CD14-positive monocyte (primary cell): Measurements from ENCODE around the gene PCGF3. TPM values are rescaled to one million over a fixed set of nuclear protein-coding genes. Genes with fewer than 3 reads are reported as not detected.

ENCODE experiments used
- DNase-seq, 3 donors: peaks; one replicate each; pipeline ENCODE4 v3.0.0-alpha.2; 2011 to 2022
- H2AFZ ChIP-seq: 2 replicates; pipeline ENCODE4 v1.6.0; 2012; ENCODE audit warnings: mild to moderate bottlenecking, low read depth, low read length, inconsistent platforms; ENCODE audit not compliant: insufficient read depth, poor library complexity, severe bottlenecking
- H3K27ac ChIP-seq, 2 donors: 1 replicate in 1 of 2; 2 replicates in 1 of 2; pipeline ENCODE4 v1.5.1; 2012 to 2013; ENCODE audit warnings: low read length in 2 of 2, control low read depth in 1 of 2, inconsistent platforms in 1 of 2, low read depth in 1 of 2, mild to moderate bottlenecking in 1 of 2
- H3K27me3 ChIP-seq, 2 donors: one replicate each; pipeline versions ENCODE4 v1.6.0 to v1.6.1; 2011 to 2013; ENCODE audit warnings: low read length in 2 of 2; ENCODE audit not compliant: control insufficient read depth in 2 of 2, insufficient read depth in 2 of 2
- H3K36me3 ChIP-seq, 2 donors: replicated peaks in 1 of 2; 1 replicate in 1 of 2; 2 replicates in 1 of 2; pipeline versions ENCODE4 v1.5.1 to v1.6.1; 2012 to 2013; ENCODE audit warnings: low read length in 2 of 2, control low read depth in 1 of 2, inconsistent platforms in 1 of 2, mild to moderate bottlenecking in 1 of 2; ENCODE audit not compliant: insufficient read depth in 2 of 2, control insufficient read depth in 1 of 2
- H3K4me1 ChIP-seq, 2 donors: 1 replicate in 1 of 2; 2 replicates in 1 of 2; pipeline versions ENCODE4 v1.5.1 to v1.6.1; 2012 to 2013; ENCODE audit warnings: low read length in 2 of 2, control low read depth in 1 of 2, inconsistent platforms in 1 of 2, mild to moderate bottlenecking in 1 of 2, moderate library complexity in 1 of 2; ENCODE audit not compliant: insufficient read depth in 2 of 2, control insufficient read depth in 1 of 2
- H3K4me2 ChIP-seq: replicated peaks from 2 replicates; pipeline ENCODE3; 2012; ENCODE audit warnings: low read length, moderate library complexity, mild to moderate bottlenecking; ENCODE audit not compliant: poor library complexity, severe bottlenecking; ENCODE audit errors: extremely low read depth
- H3K4me3 ChIP-seq, 3 experiments: fragments of 200-600 bp in 1 of 3; sonication (generic) in 1 of 3; replicated peaks in 1 of 3; 1 replicate in 2 of 3; 2 replicates in 1 of 3; pipeline ENCODE4 v1.5.1; 2011 to 2013; ENCODE audit warnings: low read length in 3 of 3, mild to moderate bottlenecking in 3 of 3, control low read depth in 2 of 3, low read depth in 2 of 3, inconsistent platforms in 1 of 3, moderate library complexity in 1 of 3
- H3K79me2 ChIP-seq: 2 replicates; pipeline ENCODE4 v1.6.0; 2012; ENCODE audit warnings: mild to moderate bottlenecking, control low read depth, inconsistent platforms, low read length, moderate library complexity; ENCODE audit not compliant: insufficient read depth
- H3K9ac ChIP-seq: 2 replicates; pipeline ENCODE4 v1.6.0; 2017; ENCODE audit warnings: low read length, mild to moderate bottlenecking; ENCODE audit not compliant: insufficient read depth, poor library complexity, severe bottlenecking
- H3K9me3 ChIP-seq, 2 donors: replicated peaks in 1 of 2; 1 replicate in 1 of 2; 2 replicates in 1 of 2; pipeline versions ENCODE4 v1.5.1 to v1.6.1; 2012 to 2013; ENCODE audit warnings: low read length in 2 of 2, control low read depth in 1 of 2; ENCODE audit not compliant: control insufficient read depth in 1 of 2, insufficient read depth in 1 of 2
- H4K20me1 ChIP-seq: 2 replicates; pipeline ENCODE4 v1.6.0; 2012; ENCODE audit warnings: mild to moderate bottlenecking, low read length, control low read depth, moderate library complexity; ENCODE audit not compliant: insufficient read depth
- H3K27ac Mint-ChIP-seq, 7 donors: one replicate each; pipeline ENCODE4 v1.8.0; 2020; ENCODE audit warnings: mild to moderate bottlenecking in 7 of 7, mixed read lengths in 7 of 7, moderate library complexity in 6 of 7, inconsistent platforms in 2 of 7
- H3K27me3 Mint-ChIP-seq, 3 donors: one replicate each; pipeline ENCODE4 v1.8.0; 2021 to 2022; ENCODE audit warnings: low read depth in 3 of 3, mild to moderate bottlenecking in 3 of 3, mixed read lengths in 3 of 3, moderate library complexity in 3 of 3, inconsistent platforms in 1 of 3
- H3K36me3 Mint-ChIP-seq, 2 donors: one replicate each; pipeline ENCODE4 v1.8.0; 2020; ENCODE audit warnings: mixed read lengths in 2 of 2, inconsistent platforms in 1 of 2, mild to moderate bottlenecking in 1 of 2
- H3K4me1 Mint-ChIP-seq: one replicate; pipeline ENCODE4 v1.8.0; 2020; ENCODE audit warnings: mild to moderate bottlenecking, mixed read lengths
- H3K4me3 Mint-ChIP-seq, 2 donors: one replicate each; pipeline ENCODE4 v1.8.0; 2020; ENCODE audit warnings: mild to moderate bottlenecking in 2 of 2, mixed read lengths in 2 of 2, moderate library complexity in 1 of 2
- H3K9me3 Mint-ChIP-seq, 7 donors: one replicate each; pipeline ENCODE4 v1.8.0; 2020 to 2022; ENCODE audit warnings: mixed read lengths in 7 of 7, mild to moderate bottlenecking in 6 of 7, moderate library complexity in 6 of 7, inconsistent platforms in 2 of 7
- WGBS: methylation state at CpG from one replicate; pipeline ENCODE4 v1.1.5; 2013; ENCODE audit warnings: missing lambda C conversion rate; ENCODE audit not compliant: insufficient coverage; 5-methylcytosine and 5-hydroxymethylcytosine counted together
- intact Hi-C, 2 donors: fragments of 100-400 bp; cut with micrococcal nuclease; formaldehyde crosslinking; loops; one replicate each; pipeline versions ENCODE4 v1.15.0 to v1.15.1; 2023
- polyA plus RNA-seq, 3 donors: library from polyadenylated mRNA; depleted of rRNA in 1 of 3; unstranded in 2 of 3; stranded (reverse) in 1 of 3; fragments of 300-500 nt in 2 of 3; fragments of >200 nt in 1 of 3; fragmentation: Illumina TruSeq in 2 of 3; gene quantifications; 1 replicate in 2 of 3; 2 replicates in 1 of 3; pipeline ENCODE4 v1.2.3, GENCODE V29; 2012 to 2021
- TF ChIP-seq, protein P1 (sequence below): fragments of 200-600 bp; IDR thresholded peaks from one replicate; pipeline ENCODE4 v1.8.0; 2022; ENCODE audit warnings: antibody characterized with exemption, mild to moderate bottlenecking

Gene PCGF3
- polyA plus RNA-seq, 3 donors, result 7.0 to 163 (median 8.3) TPM

- TF ChIP-seq, protein P1, sequence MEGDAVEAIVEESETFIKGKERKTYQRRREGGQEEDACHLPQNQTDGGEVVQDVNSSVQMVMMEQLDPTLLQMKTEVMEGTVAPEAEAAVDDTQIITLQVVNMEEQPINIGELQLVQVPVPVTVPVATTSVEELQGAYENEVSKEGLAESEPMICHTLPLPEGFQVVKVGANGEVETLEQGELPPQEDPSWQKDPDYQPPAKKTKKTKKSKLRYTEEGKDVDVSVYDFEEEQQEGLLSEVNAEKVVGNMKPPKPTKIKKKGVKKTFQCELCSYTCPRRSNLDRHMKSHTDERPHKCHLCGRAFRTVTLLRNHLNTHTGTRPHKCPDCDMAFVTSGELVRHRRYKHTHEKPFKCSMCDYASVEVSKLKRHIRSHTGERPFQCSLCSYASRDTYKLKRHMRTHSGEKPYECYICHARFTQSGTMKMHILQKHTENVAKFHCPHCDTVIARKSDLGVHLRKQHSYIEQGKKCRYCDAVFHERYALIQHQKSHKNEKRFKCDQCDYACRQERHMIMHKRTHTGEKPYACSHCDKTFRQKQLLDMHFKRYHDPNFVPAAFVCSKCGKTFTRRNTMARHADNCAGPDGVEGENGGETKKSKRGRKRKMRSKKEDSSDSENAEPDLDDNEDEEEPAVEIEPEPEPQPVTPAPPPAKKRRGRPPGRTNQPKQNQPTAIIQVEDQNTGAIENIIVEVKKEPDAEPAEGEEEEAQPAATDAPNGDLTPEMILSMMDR, result no peak
- H3K4me2 ChIP-seq, result no peak overlapping the region
- no peaks in the 10 kb centered on the region for H3K79me2 ChIP-seq
- no peak overlapping the region for H3K9ac ChIP-seq
- H3K4me3 ChIP-seq, result no peak overlapping the region
- Mint-ChIP-seq H3K27ac (no peak overlapping the region), H3K36me3 (no peaks in the 10 kb centered on the region), H3K27me3 (peaks cover 3 to 4% (median 3%) of the 10 kb centered on the region in 3 donors), H3K9me3 (peaks cover 0 to 19% (median 15%) of the 10 kb centered on the region in 7 donors), H3K4me1 (peaks cover 3% of the 10 kb centered on the region), H3K4me3 (no peak overlapping the region)
- H4K20me1 ChIP-seq, result no peaks in the 10 kb centered on the region
- no peak for DNase-seq
- peaks cover 7 to 9% of the 10 kb centered on the region in 2 donors for H3K4me1 ChIP-seq
- no peak overlapping the region for H3K27ac ChIP-seq
- 97% methylated on average over 31 of the region's 32 CpGs for WGBS
- H2AFZ ChIP-seq, result no peak overlapping the region
- intact Hi-C loops, result no loop called here
- H3K27me3 ChIP-seq, result no peaks in the 10 kb centered on the region
- H3K36me3 ChIP-seq, result no peaks in the 10 kb centered on the region
- H3K9me3 ChIP-seq, result peaks cover 0 to 9% of the 10 kb centered on the region in 2 donors
Observed at GRCh38 chr4:658681-659667, 46.7 kb upstream of the PCGF3 start.

GRCh38 chr4:659851-660250 lies 45.8 kb upstream of the PCGF3 start:
- no peak for DNase-seq
- Mint-ChIP-seq H3K27me3 (peaks cover 3 to 8% (median 3%) of the 10 kb centered on the region in 3 donors), H3K36me3 (no peaks in the 10 kb centered on the region), H3K27ac (no peak overlapping the region), H3K4me3 (no peak overlapping the region), H3K9me3 (peaks cover 0 to 19% (median 15%) of the 10 kb centered on the region in 7 donors), H3K4me1 (peaks cover 10% of the 10 kb centered on the region)
- Histone ChIP-seq H3K36me3 (no peaks in the 10 kb centered on the region), H3K79me2 (no peaks in the 10 kb centered on the region), H4K20me1 (no peaks in the 10 kb centered on the region), H3K9me3 (peaks cover 0 to 9% of the 10 kb centered on the region in 2 donors), H3K9ac (no peak overlapping the region), H3K4me2 (no peak overlapping the region), H3K27me3 (no peaks in the 10 kb centered on the region), H3K4me3 (no peak overlapping the region), H3K4me1 (peaks cover 11 to 15% of the 10 kb centered on the region in 2 donors), H2AFZ (no peak overlapping the region), H3K27ac (no peak overlapping the region)
- intact Hi-C loops, result no loop called here
- 93% methylated on average over 5 of the region's 8 CpGs for WGBS
- TF ChIP-seq, protein P1, result no peak
